ENCODE measurements around the gene PDE6B. TPM values are rescaled to one million over a fixed set of nuclear protein-coding genes. Genes with fewer than 3 reads are reported as not detected.

Gene PDE6B
- total RNA-seq, 1 experiment from 2014 or later, result 10.8 TPM

DNA sequence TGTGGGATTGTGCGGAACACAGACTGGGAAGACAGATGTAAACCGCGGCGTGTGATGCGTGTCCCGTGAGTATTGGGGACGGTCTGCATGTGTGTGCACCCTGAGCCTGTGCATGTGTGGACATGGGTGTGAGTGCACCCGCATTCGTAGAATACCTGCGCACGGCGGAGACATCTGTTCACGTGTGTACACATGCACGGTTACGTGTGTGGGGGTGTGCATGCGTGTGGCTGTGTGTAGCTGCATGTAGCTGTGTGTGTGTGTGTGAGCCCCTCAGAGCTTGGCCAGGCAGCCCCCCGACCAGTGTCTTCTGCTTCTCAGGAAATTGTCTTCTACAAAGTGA lies 29.1 kb downstream of the PDE6B start:
- Mint-ChIP-seq H3K9me3 (no peaks in the 10 kb centered on the region; a peak in 1 of 5 replicates), H3K4me3 (no peak overlapping the region), H3K27ac (no peak overlapping the region), H3K27me3 (ENCODE audit: low read depth) (no peaks in the 10 kb centered on the region; the same call in none of the 2 replicates), H3K36me3 (ENCODE audit: insufficient read depth in 1 of 3, low read depth in 3 of 3) (no peaks in the 10 kb centered on the region; a peak in 1 of 7 replicates), H3K4me1 (peaks cover 0 to 6% of the 10 kb centered on the region in 2 experiments; a peak in 2 of 4 replicates)
- Histone ChIP-seq H2BK12ac (ENCODE audit: insufficient read length, low read depth, low read length) (no peak overlapping the region), H3K4me1 (ENCODE audit: insufficient read depth, low read length) (no peaks in the 10 kb centered on the region), H3K23ac (ENCODE audit: insufficient read length, low read depth, low read length) (no peak overlapping the region), H3K18ac (ENCODE audit: insufficient read length, low read depth, low read length) (no peak overlapping the region), H3K14ac (ENCODE audit: insufficient read depth, low read length) (no peak overlapping the region; the same call in 1 of the 2 replicates), H2BK15ac (ENCODE audit: low read depth, low read length) (no peak overlapping the region), H2BK120ac (ENCODE audit: low read depth, low read length, poor library complexity, severe bottlenecking) (no peak overlapping the region), H3K27ac (ENCODE audit: insufficient read length, low read depth, low read length) (no peak overlapping the region), H3K9ac (ENCODE audit: extremely low read depth, insufficient read length, low read length) (no peak overlapping the region), H3K9me3 (ENCODE audit: control insufficient read depth, low read depth, low read length) (no peaks in the 10 kb centered on the region), H4K91ac (ENCODE audit: insufficient read length, low read depth, low read length) (no peak overlapping the region), H4K8ac (replicated peaks; ENCODE audit: insufficient read length, low read depth, low read length) (no peak overlapping the region), H3K4ac (ENCODE audit: low read depth, low read length) (no peak overlapping the region), H2AFZ (ENCODE audit: low read length) (no peak overlapping the region), H3T11ph (ENCODE audit: low read length) (no peak overlapping the region), H3K27me3 (ENCODE audit: insufficient read depth, low read length) (no peaks in the 10 kb centered on the region), H4K20me1 (ENCODE audit: control insufficient read depth, insufficient read depth, insufficient read length) (no peaks in the 10 kb centered on the region), H3K79me1 (ENCODE audit: insufficient read depth, low read depth, low read length, poor library complexity, severe bottlenecking) (no peaks in the 10 kb centered on the region), H3K23me2 (ENCODE audit: insufficient read length, low read depth, low read length, poor library complexity, severe bottlenecking) (no peaks in the 10 kb centered on the region), H4K5ac (ENCODE audit: insufficient read length, low read depth, low read length) (no peak overlapping the region), H3K56ac (ENCODE audit: insufficient read length, low read depth, low read length) (no peak overlapping the region), H2BK5ac (ENCODE audit: insufficient read length, low read length) (no peak overlapping the region), H2BK20ac (ENCODE audit: low read depth, low read length, poor library complexity, severe bottlenecking) (no peak overlapping the region), H2AK5ac (ENCODE audit: insufficient read length, low read length) (no peak overlapping the region), H3K79me2 (ENCODE audit: insufficient read depth, low read length) (no peaks in the 10 kb centered on the region), H3K4me2 (ENCODE audit: insufficient read depth, insufficient read length, low read length) (no peak overlapping the region)
- TF ChIP-seq CTCF (conservative IDR thresholded peaks at IDR 0.05), result no peak
- no peak for DNase-seq
- no CpG with 5 or more reads among the region's 17 CpGs for WGBS (ENCODE audit: extremely low coverage, insufficient read length, low lambda C conversion rate)

Data from H9 (cell line).